Liver (tissue), 9 donors: ENCODE measurements around the gene CAMSAP2. TPM values are rescaled to one million over a fixed set of nuclear protein-coding genes. Genes with fewer than 3 reads are reported as not detected.

Source experiments
- DNase-seq: peaks from one replicate; pipeline ENCODE4 v3.0.0-alpha.2; 2017; ENCODE audit warnings: low spot score
- H3K27ac ChIP-seq, 2 donors: one replicate each; pipeline ENCODE4 v1.7.0; 2013; ENCODE audit warnings: inconsistent platforms in 2 of 2, low read length in 2 of 2, control low read depth in 1 of 2, low read depth in 1 of 2, mild to moderate bottlenecking in 1 of 2
- H3K27me3 ChIP-seq, 4 donors: one replicate each; pipeline versions ENCODE4 v1.6.1 to v1.7.0; 2013; ENCODE audit warnings: low read length in 3 of 4, inconsistent platforms in 1 of 4, mild to moderate bottlenecking in 1 of 4, moderate library complexity in 1 of 4; ENCODE audit not compliant: control insufficient read depth in 4 of 4, insufficient read depth in 4 of 4
- H3K36me3 ChIP-seq, 4 donors: one replicate each; pipeline versions ENCODE4 v1.6.1 to v1.7.0; 2013; ENCODE audit warnings: low read length in 3 of 4, mild to moderate bottlenecking in 3 of 4, low read depth in 1 of 4, moderate library complexity in 1 of 4; ENCODE audit not compliant: control insufficient read depth in 4 of 4, insufficient read depth in 3 of 4
- H3K4me1 ChIP-seq, 4 donors: one replicate each; pipeline versions ENCODE4 v1.6.1 to v1.7.0; 2013; ENCODE audit warnings: low read length in 3 of 4, mild to moderate bottlenecking in 3 of 4, moderate library complexity in 1 of 4; ENCODE audit not compliant: control insufficient read depth in 4 of 4, insufficient read depth in 4 of 4
- H3K4me3 ChIP-seq, 3 donors: one replicate each; pipeline versions ENCODE4 v1.6.1 to v1.7.0; 2013; ENCODE audit warnings: low read length in 3 of 3, control low read depth in 1 of 3, low read depth in 1 of 3, mild to moderate bottlenecking in 1 of 3
- H3K9ac ChIP-seq, 2 donors: one replicate each; pipeline ENCODE4 v1.7.0; 2013; ENCODE audit warnings: low read length in 2 of 2, mild to moderate bottlenecking in 2 of 2, moderate library complexity in 2 of 2, control low read depth in 1 of 2, low read depth in 1 of 2
- H3K9me3 ChIP-seq, 4 donors: one replicate each; pipeline versions ENCODE4 v1.6.1 to v1.7.0; 2013; ENCODE audit warnings: low read length in 3 of 4; ENCODE audit not compliant: control insufficient read depth in 4 of 4
- ATF3 ChIP-seq: IDR thresholded peaks from 2 replicates; pipeline ENCODE4 v1.6.1; 2016; ENCODE audit warnings: antibody characterized with exemption
- CTCF ChIP-seq: fragments of 150-350 bp; IDR thresholded peaks from 2 replicates; pipeline ENCODE4 v1.5.1; 2017; ENCODE audit warnings: improper control_type of control experiment, low read depth, low read length; ENCODE audit not compliant: missing input control
- EGR1 ChIP-seq, 2 donors: IDR thresholded peaks; 2 replicates each; pipeline ENCODE4 v1.6.1; 2016 to 2018; ENCODE audit warnings: antibody characterized with exemption in 2 of 2, low read depth in 2 of 2
- FOXA1 ChIP-seq: IDR thresholded peaks from 2 replicates; pipeline ENCODE4 v1.6.1; 2016; ENCODE audit warnings: antibody characterized with exemption
- FOXA2 ChIP-seq: IDR thresholded peaks from 2 replicates; pipeline ENCODE4 v1.6.1; 2016; ENCODE audit warnings: antibody characterized with exemption
- GABPA ChIP-seq, 2 donors: IDR thresholded peaks in 1 of 2; conservative IDR thresholded peaks in 1 of 2; 2 replicates each; pipeline ENCODE4 v1.6.1; 2016; ENCODE audit warnings: antibody characterized with exemption in 2 of 2, mild to moderate bottlenecking in 1 of 2, moderate library complexity in 1 of 2
- HNF4A ChIP-seq, 2 donors: conservative IDR thresholded peaks; 2 replicates each; pipeline ENCODE4 v1.6.1; 2016; ENCODE audit warnings: antibody characterized with exemption in 2 of 2, mild to moderate bottlenecking in 2 of 2
- HNF4G ChIP-seq: IDR thresholded peaks from 2 replicates; pipeline ENCODE4 v1.6.1; 2016; ENCODE audit warnings: antibody characterized with exemption
- JUND ChIP-seq, 2 donors: IDR thresholded peaks; 2 replicates each; pipeline ENCODE4 v1.6.1; 2016; ENCODE audit warnings: antibody characterized with exemption in 2 of 2
- MAX ChIP-seq: IDR thresholded peaks from 2 replicates; pipeline ENCODE4 v1.6.1; 2016; ENCODE audit warnings: antibody characterized with exemption
- NR2F2 ChIP-seq: IDR thresholded peaks from 2 replicates; pipeline ENCODE4 v1.6.1; 2016; ENCODE audit warnings: antibody characterized with exemption
- RAD21 ChIP-seq, 2 donors: IDR thresholded peaks; 2 replicates each; pipeline ENCODE4 v1.6.1; 2016; ENCODE audit warnings: antibody characterized with exemption in 2 of 2, mild to moderate bottlenecking in 2 of 2
- REST ChIP-seq: IDR thresholded peaks from 2 replicates; pipeline ENCODE4 v1.6.1; 2016; ENCODE audit warnings: antibody characterized with exemption, mild to moderate bottlenecking
- RXRA ChIP-seq, 2 donors: IDR thresholded peaks; 2 replicates each; pipeline ENCODE4 v1.6.1; 2017 to 2018; ENCODE audit warnings: antibody characterized with exemption in 2 of 2, mild to moderate bottlenecking in 1 of 2
- SP1 ChIP-seq: IDR thresholded peaks from 2 replicates; pipeline ENCODE4 v1.6.1; 2018; ENCODE audit warnings: antibody characterized with exemption, mild to moderate bottlenecking
- TAF1 ChIP-seq: conservative IDR thresholded peaks from 2 replicates; pipeline ENCODE4 v1.6.1; 2016; ENCODE audit warnings: antibody characterized with exemption, mild to moderate bottlenecking
- YY1 ChIP-seq: IDR thresholded peaks from 2 replicates; pipeline ENCODE4 v1.6.1; 2016; ENCODE audit warnings: antibody characterized with exemption, mild to moderate bottlenecking
- ZBTB33 ChIP-seq: IDR thresholded peaks from 2 replicates; pipeline ENCODE4 v1.6.1; 2016; ENCODE audit warnings: antibody characterized with exemption
- WGBS: extraction: QIAGEN DNeasy Blood & Tissue Kit; methylation state at CpG from one replicate; pipeline ENCODE4 v1.1.7; 2013; 5-methylcytosine and 5-hydroxymethylcytosine counted together
- polyA plus RNA-seq, 2 donors: library from polyadenylated mRNA; stranded (reverse) in 1 of 2; unstranded in 1 of 2; fragments of 200-250 nt in 1 of 2; fragments of >200 nt in 1 of 2; fragmentation: Nextera tagmentation in 1 of 2; extraction: Ambion mirVana in 1 of 2; gene quantifications; one replicate each; pipeline versions ENCODE4 v1.2.1 to v1.2.3, GENCODE V29; 2013 to 2015
- total RNA-seq, 2 donors: library from RNA; depleted of rRNA; stranded (reverse); fragments of >200 nt; gene quantifications; one replicate each; pipeline ENCODE4 v1.2.3, GENCODE V29; 2014
- donor health status: healthy.
- donor health status: healthy.
- donor health status: healthy.
- donor health status: healthy.
- donor health status: healthy.

Gene CAMSAP2
- total and polyA plus RNA-seq, 4 donors, result 1.9 to 8.6 (median 3.5) TPM

- Histone ChIP-seq H3K36me3 (no peaks in the 10 kb centered on the region), H3K4me3 (peak overlapping the region in 1 of 3 donors; percentile 31), H3K27me3 (peaks cover 0 to 2% (median under 1%) of the 10 kb centered on the region in 4 donors), H3K9ac (no peak overlapping the region), H3K4me1 (peaks cover 0 to 10% (median 8%) of the 10 kb centered on the region in 4 donors), H3K27ac (no peak overlapping the region), H3K9me3 (no peaks in the 10 kb centered on the region)
- no peak for DNase-seq
- TF ChIP-seq REST (no peak), CTCF (no peak), JUND (IDR thresholded peaks at IDR 0.05) (no peak), HNF4A (conservative IDR thresholded peaks at IDR 0.05) (no peak), ZBTB33 (no peak), YY1 (no peak), NR2F2 (no peak), FOXA1 (no peak), RAD21 (IDR thresholded peaks at IDR 0.05) (no peak), RXRA (IDR thresholded peaks at IDR 0.05) (no peak), FOXA2 (no peak), GABPA (IDR thresholded peaks at IDR 0.05 in 1 of 2, conservative IDR thresholded peaks at IDR 0.05 in 1 of 2) (no peak), HNF4G (no peak), EGR1 (IDR thresholded peaks at IDR 0.05; ENCODE audit: low read depth in 2 of 2) (no peak), MAX (no peak), TAF1 (no peak), SP1 (no peak), ATF3 (no peak)
- WGBS, result 29% methylated on average over 66 of the region's 66 CpGs
These were observed 135.1 kb downstream of the CAMSAP2 start for GRCh38 chr1:200873671-200874397.
